HG03457 (cell line): ENCODE results near the gene HBD.
"Not testable (repeated sequence)": the region's sequence is repeated elsewhere in the genome, so short reads cannot be mapped to it uniquely, and the experiment has no call there.

Experiments
- ATAC-seq: cut with Tn5 transposase; IDR thresholded peaks from one replicate; pipeline ENCODE4 v1.9.1; 2021; ENCODE audit warnings: moderate number of reproducible peaks; ENCODE audit not compliant: unreplicated experiment

Gene HBD

GRCh38 chr11:5234381-5234834, at the start of gene HBD:
Gene HBD, minus strand, starts transcription at chr11:5234483. Its CDS starts 50 bp downstream, at chr11:5234433.
- ATAC-seq = peak; percentile 73

GRCh38 chr11:5283882-5284281, 49.6 kb upstream of the HBD start:
- ATAC-seq = no peak

GRCh38 chr11:5283086-5283485, 48.8 kb upstream of the HBD start:
- no peak for ATAC-seq

GRCh38 chr11:5282628-5283027, 48.3 kb upstream of the HBD start:
- no peak for ATAC-seq

- ATAC-seq = no peak
Measured at GRCh38 chr11:5281596-5281995, 47.3 kb upstream of the HBD start.

- ATAC-seq = peak; percentile 90
Measured at GRCh38 chr11:5280582-5281102, 46.4 kb upstream of the HBD start.

GRCh38 chr11:5279471-5280090, 45.3 kb upstream of the HBD start:
- no peak for ATAC-seq

GRCh38 chr11:5277807-5278382, 43.6 kb upstream of the HBD start:
- no peak for ATAC-seq

- ATAC-seq = no peak
Measured at GRCh38 chr11:5276697-5277096, 42.4 kb upstream of the HBD start.

GRCh38 chr11:5275369-5276110, 41.3 kb upstream of the HBD start:
- no peak for ATAC-seq

GRCh38 chr11:5274395-5274794, 40.1 kb upstream of the HBD start:
- ATAC-seq = no peak

GRCh38 chr11:5272395-5273017, 38.2 kb upstream of the HBD start:
- ATAC-seq = no peak

GRCh38 chr11:5269715-5270147, 35.4 kb upstream of the HBD start, which contains the start of gene HBE1:
Gene HBE1, minus strand, starts transcription at chr11:5269945. Its CDS starts 55 bp downstream, at chr11:5269890.
- ATAC-seq = no peak

- no peak for ATAC-seq
Measured at GRCh38 chr11:5267033-5267563, 32.8 kb upstream of the HBD start.

GRCh38 chr11:5266609-5267008, 32.3 kb upstream of the HBD start:
- no peak for ATAC-seq

- no peak for ATAC-seq
Measured at GRCh38 chr11:5265832-5266231, 31.5 kb upstream of the HBD start.

GRCh38 chr11:5258543-5259262, 24.4 kb upstream of the HBD start:
- ATAC-seq = no peak

- no peak for ATAC-seq
Measured at GRCh38 chr11:5257296-5257695, 23.0 kb upstream of the HBD start.

GRCh38 chr11:5254646-5255413, 20.5 kb upstream of the HBD start, which contains the start of gene HBG2:
Gene HBG2, minus strand, starts transcription at chr11:5254781. Its CDS starts 53 bp downstream, at chr11:5254728.
- ATAC-seq = not testable (repeated sequence)
